GM23338 (cell line): ENCODE measurements around the gene MGAT5. TPM values are rescaled to one million over a fixed set of nuclear protein-coding genes. Genes with fewer than 3 reads are reported as not detected.

Experiments used
- ATAC-seq: fragments of 200-7000 bp; cut with Tn5 transposase; 3 replicates; pipeline ENCODE4 v1.9.1; 2020
- DNase-seq: peaks from one replicate; pipeline ENCODE4 v3.0.0-alpha.2; 2015; ENCODE audit warnings: low spot score
- H2AFZ ChIP-seq: fragments of 200-600 bp; sonication (generic); 2 replicates; pipeline ENCODE4 v1.8.0; 2016; ENCODE audit warnings: antibody characterized with exemption, mild to moderate bottlenecking, moderate library complexity
- H3F3A ChIP-seq: fragments of 200-600 bp; sonication (generic); replicated peaks from 2 replicates; pipeline ENCODE4 v1.8.0; 2017; ENCODE audit warnings: antibody characterized with exemption, mixed run types, low read depth
- H3K27ac ChIP-seq: fragments of 200-600 bp; sonication (generic); 2 replicates; pipeline ENCODE4 v1.6.1; 2016; ENCODE audit warnings: low read depth
- H3K27me3 ChIP-seq: fragments of 200-600 bp; sonication (generic); 2 replicates; pipeline ENCODE4 v1.8.0; 2016; ENCODE audit warnings: mild to moderate bottlenecking, mixed run types, moderate library complexity; ENCODE audit not compliant: insufficient read depth
- H3K36me3 ChIP-seq: fragments of 200-600 bp; sonication (generic); 2 replicates; pipeline ENCODE4 v1.8.0; 2016; ENCODE audit warnings: mild to moderate bottlenecking; ENCODE audit not compliant: insufficient read depth
- H3K4me1 ChIP-seq: fragments of 200-600 bp; sonication (generic); 2 replicates; pipeline ENCODE4 v1.8.0; 2016; ENCODE audit warnings: mild to moderate bottlenecking, moderate library complexity; ENCODE audit not compliant: insufficient read depth
- H3K4me2 ChIP-seq: fragments of 200-600 bp; sonication (generic); 2 replicates; pipeline ENCODE4 v1.7.1; 2017; ENCODE audit warnings: mixed run types
- H3K4me3 ChIP-seq: fragments of 200-600 bp; sonication (generic); 2 replicates; pipeline ENCODE4 v1.6.1; 2016; ENCODE audit warnings: mixed run types
- H3K79me2 ChIP-seq: fragments of 200-600 bp; sonication (generic); replicated peaks from 2 replicates; pipeline ENCODE4 v1.8.0; 2017; ENCODE audit warnings: mild to moderate bottlenecking; ENCODE audit not compliant: insufficient read depth
- H3K9me2 ChIP-seq: fragments of 200-600 bp; sonication (generic); 2 replicates; pipeline ENCODE4 v1.8.0; 2017; ENCODE audit not compliant: insufficient read depth
- H4K20me1 ChIP-seq: fragments of 200-600 bp; sonication (generic); replicated peaks from 2 replicates; pipeline ENCODE4 v1.8.0; 2017; ENCODE audit warnings: mild to moderate bottlenecking; ENCODE audit not compliant: insufficient read depth
- H3K27ac Mint-ChIP-seq: 2 replicates; pipeline ENCODE4 v1.8.0; 2020; ENCODE audit warnings: inconsistent platforms, mild to moderate bottlenecking, moderate library complexity, mixed read lengths
- H3K27me3 Mint-ChIP-seq: 3 replicates; pipeline ENCODE4 v1.8.0; 2022; ENCODE audit warnings: low read depth, mild to moderate bottlenecking, moderate library complexity, mixed read lengths, inconsistent platforms; ENCODE audit not compliant: insufficient read depth, poor library complexity
- H3K36me3 Mint-ChIP-seq: 3 replicates; pipeline ENCODE4 v1.8.0; 2021; ENCODE audit warnings: low read depth, mild to moderate bottlenecking, inconsistent platforms, moderate library complexity, mixed read lengths
- H3K4me1 Mint-ChIP-seq: 3 replicates; pipeline ENCODE4 v1.8.0; 2020; ENCODE audit warnings: mild to moderate bottlenecking, inconsistent platforms, mixed read lengths
- H3K4me3 Mint-ChIP-seq: 3 replicates; pipeline ENCODE4 v1.8.0; 2021; ENCODE audit warnings: moderate library complexity, mild to moderate bottlenecking, inconsistent platforms, mixed read lengths
- H3K9me3 Mint-ChIP-seq: 3 replicates; pipeline ENCODE4 v1.8.0; 2020; ENCODE audit warnings: moderate library complexity, mild to moderate bottlenecking, inconsistent platforms, mixed read lengths
- CREB1 ChIP-seq: fragments of 250-450 bp; sonication (Bioruptor Pico); IDR thresholded peaks from 2 replicates; pipeline ENCODE4 v1.5.0; 2020; ENCODE audit warnings: low read depth, mild to moderate bottlenecking, moderate library complexity
- EZH2 ChIP-seq: fragments of 200-600 bp; sonication (generic); IDR thresholded peaks from one replicate; pipeline ENCODE4 v1.8.0; 2017; ENCODE audit warnings: antibody characterized with exemption, mild to moderate bottlenecking, low read depth; ENCODE audit not compliant: unreplicated experiment
- EZH2phosphoT487 ChIP-seq: fragments of 200-600 bp; sonication (generic); IDR thresholded peaks from one replicate; pipeline ENCODE4 v1.8.1; 2018; ENCODE audit warnings: antibody characterized with exemption; ENCODE audit not compliant: unreplicated experiment
- JUNB ChIP-seq: IDR thresholded peaks from one replicate; pipeline ENCODE4 v1.6.1; 2016; ENCODE audit warnings: antibody characterized with exemption; ENCODE audit not compliant: unreplicated experiment
- NANOG ChIP-seq: IDR thresholded peaks from 2 replicates; pipeline ENCODE4 v1.6.1; 2016; ENCODE audit warnings: antibody characterized with exemption, borderline replicate concordance
- POLR2AphosphoS5 ChIP-seq: IDR thresholded peaks from 2 replicates; pipeline ENCODE4 v1.6.1; 2016; ENCODE audit warnings: antibody characterized with exemption, low read depth
- STAT1 ChIP-seq: IDR thresholded peaks from one replicate; pipeline ENCODE4 v1.6.1; 2016; ENCODE audit warnings: antibody characterized with exemption; ENCODE audit not compliant: unreplicated experiment
- ZNF114 ChIP-seq: fragments of 250-450 bp; sonication (Bioruptor Pico); IDR thresholded peaks from 2 replicates; pipeline ENCODE4 v1.5.0; 2020; ENCODE audit warnings: mild to moderate bottlenecking, moderate library complexity
- ZNF331 ChIP-seq: fragments of 250-450 bp; sonication (Bioruptor Pico); IDR thresholded peaks from 2 replicates; pipeline ENCODE4 v1.5.0; 2020; ENCODE audit warnings: low read depth, mild to moderate bottlenecking, moderate library complexity
- polyA plus RNA-seq: library from polyadenylated mRNA; unstranded; fragments of >200 nt; fragmentation: Nextera tagmentation; extraction: Ambion mirVana; gene quantifications from 2 replicates; pipeline ENCODE4 v1.2.1, GENCODE V29; 2016
- total RNA-seq: library from RNA; depleted of rRNA; stranded (reverse); fragments of >200 nt; shearing (Covaris generic); gene quantifications from 2 replicates; pipeline ENCODE4 v1.2.3, GENCODE V29; 2014
- TF ChIP-seq, protein P1 (sequence below): fragments of 250-450 bp; sonication (Bioruptor Pico); IDR thresholded peaks from 2 replicates; pipeline ENCODE4 v1.5.0; 2020; ENCODE audit warnings: mild to moderate bottlenecking, moderate library complexity
- TF ChIP-seq, protein P2 (sequence below): IDR thresholded peaks from one replicate; pipeline ENCODE4 v1.6.1; 2018; ENCODE audit warnings: antibody characterized with exemption; ENCODE audit not compliant: unreplicated experiment
- TF ChIP-seq, protein P3 (sequence below): IDR thresholded peaks from 2 replicates; pipeline ENCODE4 v1.6.1; 2016; ENCODE audit warnings: antibody characterized with exemption
- TF ChIP-seq, protein P4 (sequence below), 2 experiments: fragments of 200-600 bp in 1 of 2; sonication (generic) in 1 of 2; conservative IDR thresholded peaks; 2 replicates each; pipeline versions ENCODE4 v1.5.1 to v1.6.1; 2016 to 2017; ENCODE audit warnings: antibody characterized with exemption in 2 of 2, low read depth in 2 of 2, mild to moderate bottlenecking in 2 of 2, moderate library complexity in 1 of 2

The MGAT5 gene
- total and polyA plus RNA-seq, 2 experiments from 2014 or later = 4.6 to 27.6 TPM

DNA sequence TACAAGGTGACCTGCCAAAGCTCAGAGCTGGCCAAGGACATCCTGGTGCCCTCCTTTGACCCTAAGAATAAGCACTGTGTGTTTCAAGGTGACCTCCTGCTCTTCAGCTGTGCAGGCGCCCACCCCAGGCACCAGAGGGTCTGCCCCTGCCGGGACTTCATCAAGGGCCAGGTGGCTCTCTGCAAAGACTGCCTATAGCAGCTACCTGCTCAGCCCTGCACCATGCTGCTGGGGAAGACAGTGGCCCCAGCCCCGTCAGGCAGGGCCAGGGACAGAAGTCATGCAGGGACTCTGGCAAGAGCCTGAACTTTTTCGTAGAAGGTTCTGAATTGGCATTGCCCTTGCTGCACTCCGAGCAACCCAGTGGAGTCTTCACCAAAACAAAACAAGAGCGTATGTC is 194.8 kb downstream of the MGAT5 start:
- DNase-seq (no peak), ATAC-seq (no peak)
- Histone ChIP-seq H3F3A (no peaks in the 10 kb centered on the region), H3K79me2 (no peaks in the 10 kb centered on the region), H3K4me1 (peaks cover 8% of the 10 kb centered on the region; the same call in 1 of the 2 replicates), H2AFZ (no peak overlapping the region), H3K4me2 (no peak overlapping the region), H3K36me3 (no peaks in the 10 kb centered on the region), H3K27ac (no peak overlapping the region), H3K9me2 (no peaks in the 10 kb centered on the region), H3K4me3 (no peak overlapping the region), H4K20me1 (no peaks in the 10 kb centered on the region), H3K27me3 (no peaks in the 10 kb centered on the region)
- Mint-ChIP-seq H3K27ac (no peak overlapping the region), H3K9me3 (no peaks in the 10 kb centered on the region), H3K36me3 (peaks cover 3% of the 10 kb centered on the region), H3K4me1 (peaks cover 14% of the 10 kb centered on the region; the same call in 2 of the 3 replicates), H3K27me3 (no peaks in the 10 kb centered on the region), H3K4me3 (no peak overlapping the region)
- TF ChIP-seq POLR2AphosphoS5 (no peak), EZH2 (no peak), EZH2phosphoT487 (no peak), STAT1 (no peak), CREB1 (CRISPR knock-in tag) (no peak), ZNF114 (no peak), ZNF331 (CRISPR knock-in tag) (no peak), JUNB (no peak), NANOG (no peak)
- TF ChIP-seq, protein P1, sequence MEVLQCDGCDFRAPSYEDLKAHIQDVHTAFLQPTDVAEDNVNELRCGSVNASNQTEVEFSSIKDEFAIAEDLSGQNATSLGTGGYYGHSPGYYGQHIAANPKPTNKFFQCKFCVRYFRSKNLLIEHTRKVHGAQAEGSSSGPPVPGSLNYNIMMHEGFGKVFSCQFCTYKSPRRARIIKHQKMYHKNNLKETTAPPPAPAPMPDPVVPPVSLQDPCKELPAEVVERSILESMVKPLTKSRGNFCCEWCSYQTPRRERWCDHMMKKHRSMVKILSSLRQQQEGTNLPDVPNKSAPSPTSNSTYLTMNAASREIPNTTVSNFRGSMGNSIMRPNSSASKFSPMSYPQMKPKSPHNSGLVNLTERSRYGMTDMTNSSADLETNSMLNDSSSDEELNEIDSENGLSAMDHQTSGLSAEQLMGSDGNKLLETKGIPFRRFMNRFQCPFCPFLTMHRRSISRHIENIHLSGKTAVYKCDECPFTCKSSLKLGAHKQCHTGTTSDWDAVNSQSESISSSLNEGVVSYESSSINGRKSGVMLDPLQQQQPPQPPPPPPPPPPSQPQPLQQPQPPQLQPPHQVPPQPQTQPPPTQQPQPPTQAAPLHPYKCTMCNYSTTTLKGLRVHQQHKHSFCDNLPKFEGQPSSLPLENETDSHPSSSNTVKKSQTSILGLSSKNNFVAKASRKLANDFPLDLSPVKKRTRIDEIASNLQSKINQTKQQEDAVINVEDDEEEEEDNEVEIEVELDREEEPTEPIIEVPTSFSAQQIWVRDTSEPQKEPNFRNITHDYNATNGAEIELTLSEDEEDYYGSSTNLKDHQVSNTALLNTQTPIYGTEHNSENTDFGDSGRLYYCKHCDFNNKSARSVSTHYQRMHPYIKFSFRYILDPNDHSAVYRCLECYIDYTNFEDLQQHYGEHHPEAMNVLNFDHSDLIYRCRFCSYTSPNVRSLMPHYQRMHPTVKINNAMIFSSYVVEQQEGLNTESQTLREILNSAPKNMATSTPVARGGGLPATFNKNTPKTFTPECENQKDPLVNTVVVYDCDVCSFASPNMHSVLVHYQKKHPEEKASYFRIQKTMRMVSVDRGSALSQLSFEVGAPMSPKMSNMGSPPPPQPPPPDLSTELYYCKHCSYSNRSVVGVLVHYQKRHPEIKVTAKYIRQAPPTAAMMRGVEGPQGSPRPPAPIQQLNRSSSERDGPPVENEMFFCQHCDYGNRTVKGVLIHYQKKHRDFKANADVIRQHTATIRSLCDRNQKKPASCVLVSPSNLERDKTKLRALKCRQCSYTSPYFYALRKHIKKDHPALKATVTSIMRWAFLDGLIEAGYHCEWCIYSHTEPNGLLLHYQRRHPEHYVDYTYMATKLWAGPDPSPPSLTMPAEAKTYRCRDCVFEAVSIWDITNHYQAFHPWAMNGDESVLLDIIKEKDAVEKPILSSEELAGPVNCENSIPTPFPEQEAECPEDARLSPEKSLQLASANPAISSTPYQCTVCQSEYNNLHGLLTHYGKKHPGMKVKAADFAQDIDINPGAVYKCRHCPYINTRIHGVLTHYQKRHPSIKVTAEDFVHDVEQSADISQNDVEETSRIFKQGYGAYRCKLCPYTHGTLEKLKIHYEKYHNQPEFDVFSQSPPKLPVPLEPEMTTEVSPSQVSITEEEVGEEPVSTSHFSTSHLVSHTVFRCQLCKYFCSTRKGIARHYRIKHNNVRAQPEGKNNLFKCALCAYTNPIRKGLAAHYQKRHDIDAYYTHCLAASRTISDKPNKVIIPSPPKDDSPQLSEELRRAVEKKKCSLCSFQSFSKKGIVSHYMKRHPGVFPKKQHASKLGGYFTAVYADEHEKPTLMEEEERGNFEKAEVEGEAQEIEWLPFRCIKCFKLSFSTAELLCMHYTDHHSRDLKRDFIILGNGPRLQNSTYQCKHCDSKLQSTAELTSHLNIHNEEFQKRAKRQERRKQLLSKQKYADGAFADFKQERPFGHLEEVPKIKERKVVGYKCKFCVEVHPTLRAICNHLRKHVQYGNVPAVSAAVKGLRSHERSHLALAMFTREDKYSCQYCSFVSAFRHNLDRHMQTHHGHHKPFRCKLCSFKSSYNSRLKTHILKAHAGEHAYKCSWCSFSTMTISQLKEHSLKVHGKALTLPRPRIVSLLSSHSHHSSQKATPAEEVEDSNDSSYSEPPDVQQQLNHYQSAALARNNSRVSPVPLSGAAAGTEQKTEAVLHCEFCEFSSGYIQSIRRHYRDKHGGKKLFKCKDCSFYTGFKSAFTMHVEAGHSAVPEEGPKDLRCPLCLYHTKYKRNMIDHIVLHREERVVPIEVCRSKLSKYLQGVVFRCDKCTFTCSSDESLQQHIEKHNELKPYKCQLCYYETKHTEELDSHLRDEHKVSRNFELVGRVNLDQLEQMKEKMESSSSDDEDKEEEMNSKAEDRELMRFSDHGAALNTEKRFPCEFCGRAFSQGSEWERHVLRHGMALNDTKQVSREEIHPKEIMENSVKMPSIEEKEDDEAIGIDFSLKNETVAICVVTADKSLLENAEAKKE (CRISPR knock-in tag) = no peak
- TF ChIP-seq, protein P2, sequence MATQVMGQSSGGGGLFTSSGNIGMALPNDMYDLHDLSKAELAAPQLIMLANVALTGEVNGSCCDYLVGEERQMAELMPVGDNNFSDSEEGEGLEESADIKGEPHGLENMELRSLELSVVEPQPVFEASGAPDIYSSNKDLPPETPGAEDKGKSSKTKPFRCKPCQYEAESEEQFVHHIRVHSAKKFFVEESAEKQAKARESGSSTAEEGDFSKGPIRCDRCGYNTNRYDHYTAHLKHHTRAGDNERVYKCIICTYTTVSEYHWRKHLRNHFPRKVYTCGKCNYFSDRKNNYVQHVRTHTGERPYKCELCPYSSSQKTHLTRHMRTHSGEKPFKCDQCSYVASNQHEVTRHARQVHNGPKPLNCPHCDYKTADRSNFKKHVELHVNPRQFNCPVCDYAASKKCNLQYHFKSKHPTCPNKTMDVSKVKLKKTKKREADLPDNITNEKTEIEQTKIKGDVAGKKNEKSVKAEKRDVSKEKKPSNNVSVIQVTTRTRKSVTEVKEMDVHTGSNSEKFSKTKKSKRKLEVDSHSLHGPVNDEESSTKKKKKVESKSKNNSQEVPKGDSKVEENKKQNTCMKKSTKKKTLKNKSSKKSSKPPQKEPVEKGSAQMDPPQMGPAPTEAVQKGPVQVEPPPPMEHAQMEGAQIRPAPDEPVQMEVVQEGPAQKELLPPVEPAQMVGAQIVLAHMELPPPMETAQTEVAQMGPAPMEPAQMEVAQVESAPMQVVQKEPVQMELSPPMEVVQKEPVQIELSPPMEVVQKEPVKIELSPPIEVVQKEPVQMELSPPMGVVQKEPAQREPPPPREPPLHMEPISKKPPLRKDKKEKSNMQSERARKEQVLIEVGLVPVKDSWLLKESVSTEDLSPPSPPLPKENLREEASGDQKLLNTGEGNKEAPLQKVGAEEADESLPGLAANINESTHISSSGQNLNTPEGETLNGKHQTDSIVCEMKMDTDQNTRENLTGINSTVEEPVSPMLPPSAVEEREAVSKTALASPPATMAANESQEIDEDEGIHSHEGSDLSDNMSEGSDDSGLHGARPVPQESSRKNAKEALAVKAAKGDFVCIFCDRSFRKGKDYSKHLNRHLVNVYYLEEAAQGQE = no peak
- TF ChIP-seq, protein P3, sequence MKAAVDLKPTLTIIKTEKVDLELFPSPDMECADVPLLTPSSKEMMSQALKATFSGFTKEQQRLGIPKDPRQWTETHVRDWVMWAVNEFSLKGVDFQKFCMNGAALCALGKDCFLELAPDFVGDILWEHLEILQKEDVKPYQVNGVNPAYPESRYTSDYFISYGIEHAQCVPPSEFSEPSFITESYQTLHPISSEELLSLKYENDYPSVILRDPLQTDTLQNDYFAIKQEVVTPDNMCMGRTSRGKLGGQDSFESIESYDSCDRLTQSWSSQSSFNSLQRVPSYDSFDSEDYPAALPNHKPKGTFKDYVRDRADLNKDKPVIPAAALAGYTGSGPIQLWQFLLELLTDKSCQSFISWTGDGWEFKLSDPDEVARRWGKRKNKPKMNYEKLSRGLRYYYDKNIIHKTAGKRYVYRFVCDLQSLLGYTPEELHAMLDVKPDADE = no peak
- TF ChIP-seq, protein P4, sequence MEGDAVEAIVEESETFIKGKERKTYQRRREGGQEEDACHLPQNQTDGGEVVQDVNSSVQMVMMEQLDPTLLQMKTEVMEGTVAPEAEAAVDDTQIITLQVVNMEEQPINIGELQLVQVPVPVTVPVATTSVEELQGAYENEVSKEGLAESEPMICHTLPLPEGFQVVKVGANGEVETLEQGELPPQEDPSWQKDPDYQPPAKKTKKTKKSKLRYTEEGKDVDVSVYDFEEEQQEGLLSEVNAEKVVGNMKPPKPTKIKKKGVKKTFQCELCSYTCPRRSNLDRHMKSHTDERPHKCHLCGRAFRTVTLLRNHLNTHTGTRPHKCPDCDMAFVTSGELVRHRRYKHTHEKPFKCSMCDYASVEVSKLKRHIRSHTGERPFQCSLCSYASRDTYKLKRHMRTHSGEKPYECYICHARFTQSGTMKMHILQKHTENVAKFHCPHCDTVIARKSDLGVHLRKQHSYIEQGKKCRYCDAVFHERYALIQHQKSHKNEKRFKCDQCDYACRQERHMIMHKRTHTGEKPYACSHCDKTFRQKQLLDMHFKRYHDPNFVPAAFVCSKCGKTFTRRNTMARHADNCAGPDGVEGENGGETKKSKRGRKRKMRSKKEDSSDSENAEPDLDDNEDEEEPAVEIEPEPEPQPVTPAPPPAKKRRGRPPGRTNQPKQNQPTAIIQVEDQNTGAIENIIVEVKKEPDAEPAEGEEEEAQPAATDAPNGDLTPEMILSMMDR (conservative IDR thresholded peaks at IDR 0.05; ENCODE audit: low read depth in 2 of 2) = no peak
